GM19193 (cell line): ENCODE measurements around the gene HES7.

Source experiments
- POLR2A ChIP-seq: IDR thresholded peaks from 4 replicates; pipeline ENCODE4 v1.6.1; 2011; ENCODE audit not compliant: insufficient read depth, insufficient read length; ENCODE audit errors: extremely low read depth

Gene HES7

GRCh38 chr17:8122422-8122923 lies 1.4 kb downstream of the HES7 start:
- no peak for TF ChIP-seq POLR2A

DNA sequence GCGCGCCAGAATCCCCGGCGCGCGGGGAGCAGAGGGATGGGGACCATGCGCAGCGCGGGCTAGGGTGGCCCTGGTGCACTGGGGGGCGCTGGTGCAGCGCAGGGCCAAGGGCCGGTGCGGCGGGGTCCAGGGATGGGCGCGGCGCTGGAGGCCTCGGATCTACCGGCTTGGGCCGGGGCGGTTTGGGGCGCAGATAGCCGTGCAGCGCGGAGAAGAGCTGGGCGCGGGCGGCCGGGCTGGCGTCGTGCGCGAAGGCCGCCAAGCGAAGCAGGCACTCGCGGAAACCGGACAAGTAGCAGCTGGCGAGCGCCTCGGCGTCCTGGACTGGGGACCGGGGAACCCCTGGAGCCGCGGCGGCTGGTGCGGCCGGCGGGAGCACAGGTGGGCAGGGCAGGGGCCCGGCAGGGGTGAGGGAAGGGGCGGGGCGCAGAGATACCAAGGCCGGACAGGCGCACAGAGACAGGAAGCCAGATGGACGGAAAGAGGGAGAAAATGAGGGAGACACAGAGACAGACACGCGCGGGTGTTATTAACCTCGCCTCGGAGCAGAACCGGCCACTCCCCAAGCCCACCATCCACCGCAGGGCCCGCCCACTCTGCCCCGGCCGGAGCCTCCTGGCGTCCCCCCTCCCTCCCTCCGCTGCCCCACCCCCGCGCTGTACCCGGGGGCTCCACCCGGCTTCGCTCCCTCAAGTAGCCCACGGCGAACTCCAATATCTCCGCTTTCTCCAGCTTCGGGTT lies 2.1 kb downstream of the HES7 start:
- no peak for TF ChIP-seq POLR2A

DNA sequence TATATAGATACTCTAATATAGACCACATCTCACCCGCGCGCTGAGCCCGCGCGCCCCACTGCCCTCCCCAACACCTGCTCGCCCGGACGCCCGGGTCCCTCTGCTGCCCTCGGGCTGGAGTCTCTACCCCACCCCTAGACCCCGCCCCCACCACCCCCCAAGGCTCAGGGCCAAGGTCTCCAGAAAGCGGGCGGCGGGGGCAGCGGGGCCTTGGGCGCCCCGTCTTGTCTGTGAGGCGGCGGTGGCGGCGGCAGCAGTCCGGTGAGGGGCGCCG lies 2.6 kb downstream of the HES7 start:
- TF ChIP-seq POLR2A = no peak

GRCh38 chr17:8120520-8121406 lies 3.1 kb downstream of the HES7 start:
- TF ChIP-seq POLR2A = peak; percentile 56

DNA sequence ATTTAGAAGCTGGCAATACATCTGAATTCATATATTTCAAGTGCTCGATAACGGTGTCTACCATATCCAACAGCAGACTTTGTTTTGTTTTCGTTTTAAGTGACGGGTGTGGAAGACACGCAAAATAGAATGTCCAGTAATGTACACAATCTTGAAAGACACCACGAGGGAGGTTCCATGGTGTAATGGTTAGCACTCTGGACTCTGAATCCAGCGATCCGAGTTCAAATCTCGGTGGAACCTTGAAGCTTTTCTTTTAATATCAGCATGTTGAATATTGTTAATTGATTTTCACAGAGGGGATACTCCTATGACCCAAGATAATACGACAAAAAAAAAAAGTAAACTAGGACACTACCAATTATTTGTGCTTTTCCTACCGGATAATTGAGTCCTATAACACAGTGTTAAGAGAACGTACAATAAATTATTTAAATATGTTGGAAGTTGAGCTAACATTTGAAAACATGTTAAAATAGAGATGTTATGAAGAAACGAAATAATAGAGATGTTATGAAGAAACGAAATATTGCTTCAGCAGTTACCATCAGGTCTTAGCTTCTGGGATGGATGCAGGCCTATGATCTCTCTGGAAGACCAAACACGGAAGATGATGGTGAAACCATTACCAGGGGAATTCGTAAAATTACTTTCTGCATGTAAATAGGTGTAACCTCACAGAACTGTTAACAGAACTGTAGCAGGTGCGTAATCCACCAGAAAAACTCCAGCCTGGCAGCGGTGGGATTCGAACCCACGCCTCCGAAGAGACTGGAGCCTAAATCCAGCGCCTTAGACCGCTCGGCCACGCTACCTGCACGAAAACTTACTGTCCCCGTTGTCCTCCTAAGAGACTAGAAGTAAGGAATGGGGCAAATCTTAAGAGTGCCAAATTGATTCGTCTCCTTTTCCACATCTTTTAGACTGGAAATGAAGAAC lies 4.1 kb downstream of the HES7 start:
- no peak for TF ChIP-seq POLR2A

GRCh38 chr17:8118769-8119580 lies 4.9 kb downstream of the HES7 start:
- no peak for TF ChIP-seq POLR2A

DNA sequence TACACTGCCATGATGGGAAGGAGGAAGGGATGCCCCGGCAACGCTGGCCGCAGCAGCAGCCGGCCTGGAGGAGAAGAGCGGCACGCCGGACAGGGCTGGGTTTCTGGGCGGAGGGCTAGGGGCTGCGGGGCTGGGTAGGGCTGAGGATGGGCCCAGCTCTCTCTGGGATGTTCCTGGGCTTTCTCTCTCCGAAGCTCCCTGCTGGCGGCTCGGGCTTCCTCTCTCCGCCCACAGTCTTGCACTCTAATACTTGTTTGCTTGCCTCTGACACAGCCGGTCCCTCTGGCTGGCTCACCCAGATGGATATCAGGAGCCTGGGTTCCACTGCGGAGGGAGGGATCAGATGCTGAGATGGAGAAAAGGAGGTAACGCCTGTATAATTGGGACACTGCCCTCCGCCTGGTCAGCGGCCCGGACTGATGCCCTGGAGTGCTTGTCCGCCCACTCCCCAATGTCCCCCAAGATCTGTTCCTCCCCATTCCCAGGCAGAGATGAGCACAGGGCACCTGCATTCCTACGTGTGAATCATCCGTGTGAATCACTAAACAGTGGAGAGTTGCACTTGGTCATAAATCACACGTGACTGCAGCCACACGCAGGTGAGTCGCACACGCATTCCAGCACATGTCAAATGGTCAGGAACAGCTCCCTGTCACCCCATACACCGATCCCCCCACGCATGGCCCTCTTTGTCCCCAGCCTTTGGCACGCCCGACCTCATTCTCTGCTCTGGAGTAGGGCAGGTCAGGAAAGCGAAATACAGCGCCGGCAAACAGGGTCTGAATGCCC lies 5.7 kb downstream of the HES7 start, which contains the start of gene ALOXE3:
TSS of gene ALOXE3 (minus strand) at position 535 of the 789 bp plus-strand sequence. CDS start at position 11, 524 bp downstream.
- no peak for TF ChIP-seq POLR2A

DNA sequence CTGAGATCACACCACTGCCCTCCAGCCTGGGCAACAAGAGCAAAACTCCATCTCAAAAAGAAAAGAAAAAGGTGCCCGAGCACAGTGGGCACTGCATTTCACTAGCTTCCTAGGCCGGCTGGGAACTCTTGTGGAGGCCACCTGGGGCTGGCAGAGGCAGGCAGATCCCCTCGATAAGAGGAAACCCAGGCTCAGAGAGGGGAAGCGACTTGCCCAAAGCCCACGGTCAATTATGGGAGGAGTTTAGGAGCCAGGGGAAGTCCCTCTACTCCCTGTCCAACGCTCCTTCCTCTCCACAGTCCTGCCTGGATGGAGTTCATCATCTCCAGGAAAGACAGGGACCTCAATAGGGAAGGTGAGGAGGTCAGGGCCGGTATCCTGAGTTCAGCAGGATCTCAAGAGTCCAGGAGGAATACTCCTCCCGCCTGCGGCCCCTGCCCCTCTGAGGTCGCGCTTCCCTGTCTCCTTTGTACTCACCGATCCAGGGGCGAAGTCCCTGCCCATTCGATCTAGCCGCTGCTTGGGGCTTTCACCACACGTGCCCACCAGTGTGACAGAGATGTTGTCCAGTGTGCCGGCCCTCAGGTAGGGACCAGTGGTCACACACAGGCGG lies 6.4 kb downstream of the HES7 start:
- TF ChIP-seq POLR2A = no peak

DNA sequence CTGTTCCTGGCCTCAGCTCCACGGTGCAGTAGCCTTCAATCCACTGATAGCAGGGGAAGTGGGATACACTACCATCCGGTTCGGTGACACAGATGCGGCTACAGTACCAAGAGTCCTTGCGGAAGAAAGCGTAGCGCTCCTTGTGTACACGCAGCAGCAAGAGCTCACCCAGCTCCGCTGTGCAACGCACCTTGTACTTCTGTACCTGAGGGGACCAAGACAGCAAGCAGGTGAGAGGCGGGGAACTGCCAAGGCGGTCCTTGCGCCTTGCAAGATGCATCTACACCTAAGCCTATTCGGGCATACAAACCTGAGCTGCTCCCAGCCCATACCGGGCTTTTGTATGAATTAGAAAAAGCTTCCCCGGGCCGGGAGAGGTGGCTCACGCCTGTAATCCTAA lies 7.1 kb downstream of the HES7 start:
- no peak for TF ChIP-seq POLR2A

GRCh38 chr17:8110907-8111306 lies 13.0 kb downstream of the HES7 start:
- no peak for TF ChIP-seq POLR2A

GRCh38 chr17:8110456-8110804 lies 13.5 kb downstream of the HES7 start:
- no peak for TF ChIP-seq POLR2A

DNA sequence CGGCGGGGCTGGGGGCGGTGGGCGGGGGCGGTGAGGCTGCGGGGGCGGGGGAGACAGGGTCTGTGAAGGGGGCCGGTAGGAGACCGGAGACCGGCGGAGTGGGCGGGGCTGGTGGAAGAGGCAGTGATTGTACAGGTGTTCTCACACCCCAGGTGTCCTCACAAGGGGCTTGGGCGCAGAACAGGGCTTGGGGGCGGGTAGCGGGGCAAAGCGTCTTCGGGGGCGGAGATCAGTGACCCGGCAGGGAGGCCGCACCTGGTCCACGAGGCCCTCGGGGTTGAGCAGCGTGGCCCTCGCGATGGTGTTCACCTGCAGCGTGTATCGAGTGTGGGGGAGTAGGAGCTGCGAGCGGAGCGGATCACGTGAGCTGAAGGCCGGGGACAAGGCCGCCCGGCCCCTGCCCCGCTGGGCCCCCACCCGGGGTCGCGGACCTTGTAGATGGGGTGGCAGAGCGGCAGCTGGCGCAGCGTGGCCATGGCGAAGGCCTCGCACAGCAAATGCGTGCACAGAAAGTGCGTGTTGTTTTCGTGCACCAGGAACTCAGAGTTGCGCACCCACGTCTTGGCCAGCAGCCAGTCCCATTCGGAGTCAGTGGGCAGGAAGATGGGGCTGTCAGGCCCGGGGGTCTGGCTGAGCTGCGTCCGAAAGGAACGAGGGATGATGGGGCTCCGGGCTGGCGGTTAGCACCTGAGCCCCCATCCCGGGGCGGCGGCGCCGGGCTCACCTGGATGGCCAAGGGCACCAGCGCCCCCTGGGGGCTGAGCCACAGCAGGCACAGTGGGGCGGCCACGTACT lies 14.0 kb downstream of the HES7 start:
- no peak for TF ChIP-seq POLR2A

DNA sequence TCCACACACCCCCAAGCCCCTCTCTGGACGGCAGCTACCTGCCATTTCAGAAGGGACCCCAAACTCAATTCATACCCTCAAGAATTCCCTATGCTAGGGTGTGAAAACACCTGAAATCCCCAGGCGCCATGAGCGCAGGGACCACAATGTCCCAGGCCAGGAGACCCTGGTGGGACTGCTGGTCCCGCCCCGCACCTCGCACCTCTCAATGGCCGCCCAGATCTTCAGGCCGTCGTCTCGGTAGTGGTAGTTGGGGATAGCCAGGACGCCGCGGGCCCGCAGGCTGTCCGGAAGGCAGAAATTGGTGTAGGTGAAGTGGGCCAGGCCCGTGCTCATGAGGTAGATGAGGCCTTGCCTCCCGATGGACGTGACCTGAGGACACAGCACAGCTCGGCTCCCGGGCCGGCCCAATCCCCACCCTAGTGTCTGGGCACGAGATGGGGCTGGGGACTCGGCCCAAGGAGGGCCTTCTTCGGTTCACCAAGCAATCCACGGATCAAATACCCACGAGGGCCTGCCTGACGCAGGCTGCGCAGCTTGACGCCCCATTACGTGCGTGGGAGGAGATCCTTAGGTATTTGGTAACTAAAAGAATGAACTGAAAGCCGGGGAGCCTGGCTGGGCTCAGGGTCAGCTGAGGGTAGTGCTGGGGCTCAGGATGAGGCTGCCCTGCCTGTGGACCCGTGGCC lies 14.8 kb downstream of the HES7 start:
- no peak for TF ChIP-seq POLR2A
